Heart right ventricle (tissue), 16 donors: ENCODE data around the gene ATP11A. TPM values are rescaled to one million over a fixed set of nuclear protein-coding genes. Genes with fewer than 3 reads are reported as not detected.
A peak's percentile ranks its signal among the peaks of the same experiment; 100 is the strongest.

Experiments
- ATAC-seq, 8 donors: fragments of 200-7000 bp; cut with Tn5 transposase; one replicate each; pipeline ENCODE4 v1.9.1; 2020; ENCODE audit warnings: mild to moderate bottlenecking in 8 of 8, moderate library complexity in 8 of 8, moderate number of reproducible peaks in 1 of 8
- DNase-seq, 2 donors: peaks; one replicate each; pipeline ENCODE4 v3.0.0-alpha.2; 2020
- H3K27ac ChIP-seq, 10 donors: fragments of 200-600 bp; sonication (generic) in 2 of 10; one replicate each; pipeline versions ENCODE4 v1.5.0 to v1.8.0; 2020 to 2022; ENCODE audit warnings: mild to moderate bottlenecking in 3 of 10
- H3K27me3 ChIP-seq, 7 donors: fragments of 200-600 bp; one replicate each; pipeline ENCODE4 v1.8.0; 2021 to 2022; ENCODE audit warnings: mild to moderate bottlenecking in 2 of 7
- H3K36me3 ChIP-seq, 9 donors: fragments of 200-600 bp; sonication (generic) in 1 of 9; one replicate each; pipeline versions ENCODE4 v1.5.0 to v1.8.0; 2020 to 2022; ENCODE audit warnings: mild to moderate bottlenecking in 2 of 9
- H3K4me1 ChIP-seq, 9 donors: fragments of 200-600 bp; sonication (generic) in 1 of 9; one replicate each; pipeline versions ENCODE4 v1.5.0 to v1.8.0; 2020 to 2022; ENCODE audit warnings: mild to moderate bottlenecking in 4 of 9
- H3K4me3 ChIP-seq, 10 donors: fragments of 200-600 bp; sonication (generic) in 2 of 10; one replicate each; pipeline versions ENCODE4 v1.5.0 to v1.8.0; 2020 to 2022; ENCODE audit warnings: mild to moderate bottlenecking in 7 of 10, moderate library complexity in 2 of 10
- H3K9me3 ChIP-seq, 11 donors: fragments of 200-600 bp in 10 of 11; sonication (generic) in 2 of 11; one replicate each; pipeline versions ENCODE4 v1.5.0 to v1.8.0; 2013 to 2022; ENCODE audit warnings: mild to moderate bottlenecking in 2 of 11, control low read depth in 1 of 11, moderate library complexity in 1 of 11
- CTCF ChIP-seq, 9 donors: fragments of 200-600 bp; sonication (generic) in 2 of 9; IDR thresholded peaks; one replicate each; pipeline versions ENCODE4 v1.5.0 to v1.8.0; 2021 to 2022; ENCODE audit warnings: antibody characterized with exemption in 9 of 9, mild to moderate bottlenecking in 5 of 9, moderate library complexity in 1 of 9
- WGBS, 2 donors: extraction: QIAGEN DNeasy Blood & Tissue Kit; methylation state at CpG; one replicate each; pipeline ENCODE4 v1.1.7; 2013; ENCODE audit warnings: inconsistent platforms in 1 of 2; 5-methylcytosine and 5-hydroxymethylcytosine counted together
- intact Hi-C, 10 donors: fragments of 100-400 bp; cut with DNase I; formaldehyde crosslinking; loops; one replicate each; pipeline versions ENCODE4 v1.11.1 to v1.14.2; 2022
- polyA plus RNA-seq, 2 donors: library from polyadenylated mRNA; stranded (reverse); fragments of 200-250 nt; gene quantifications; one replicate each; pipeline ENCODE4 v1.2.3, GENCODE V29; 2013
- total RNA-seq, 10 donors: library from RNA; stranded (reverse); fragmentation: NEBNext Ultra II Directional in 3 of 10; extraction: Animal tissue kit (Norgen Biotek cat#: 25700) in 3 of 10; gene quantifications; one replicate each; pipeline versions ENCODE4 v1.2.1 to v1.2.4, GENCODE V29; 2021 to 2023
- donor health status: Arrhythmogenic right ventricular cardiomyopathy.
- donor health status: ischemic (EF 13 %, LVEDD 7.1; RV severe dilation, severe dysfunction).
- donor health status: healthy with polysubstance abuse.
- donor health status: DM: no; HTN: yes; CAD: no.
- donor health status: DM: no; HTN: no; CAD: no.
- donor health status: ischemic (EF 25% LVEDD 6.9; RV normal size, moderate dysfunction).
- donor health status: ischemic (EF 25% LVEDD 5.7; RV mildly dilated, moderate dysfunction).
- donor health status: healthy.
- donor health status: DM: yes; HTN: yes; CAD: no.
- donor health status: Ischemic cardiomyopathy.
- donor health status: ischemic (EF 35%, LVEDD 5.7; RV mildly dilated, moderate dysfunction).
- donor health status: nonischemic (EF 11% LVEDD 7.7; RV severe dilation, severe dysfunction).
- donor health status: DM: yes; HTN: yes; CAD: no.
- donor health status: PGD.
- donor health status: ischemic (EF 29% LVEDD 5.4; RV normal size, mild dysfunction).
- donor health status: nonischemic (EF 23%, LVEDD 6.1; RV moderate dilation, normal function).

ATP11A gene
- total and polyA plus RNA-seq, 12 donors: 20.0 to 164 (median 107) TPM

DNA sequence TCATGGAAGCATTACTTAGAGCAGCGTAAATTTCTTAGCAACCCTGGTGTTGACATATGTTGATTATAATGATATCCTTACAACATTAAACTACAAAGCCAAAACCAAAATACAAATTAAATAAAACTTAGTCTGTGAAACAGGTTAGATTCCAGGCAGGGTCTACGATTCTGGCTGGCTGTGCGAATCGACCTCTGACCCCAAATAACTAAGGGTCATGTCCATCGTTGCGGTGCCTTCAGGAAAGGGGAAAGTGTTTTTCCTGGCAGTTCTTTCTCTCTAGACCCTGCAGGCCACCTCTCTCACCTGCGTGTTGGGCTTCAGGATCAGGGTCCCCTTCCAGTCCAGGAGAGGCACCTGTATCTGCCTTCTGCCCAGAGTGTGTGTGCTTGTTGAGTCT lies 66.2 kb downstream of the ATP11A start:
- Histone ChIP-seq H3K4me3 (no peak overlapping the region), H3K27ac (peak overlapping the region in 2 of 10 donors; percentile 17 to 36), H3K36me3 (no peaks in the 10 kb centered on the region), H3K27me3 (no peaks in the 10 kb centered on the region), H3K4me1 (peaks cover 0 to 27% (median 15%) of the 10 kb centered on the region in 9 donors), H3K9me3 (peaks cover 0 to 5% (median 0%) of the 10 kb centered on the region in 11 donors)
- ATAC-seq (no peak), DNase-seq (no peak)
- TF ChIP-seq CTCF (IDR thresholded peaks at IDR 0.05): no peak
- 91% methylated on average over 7 of the region's 7 CpGs for WGBS, 2 donors
- intact Hi-C loops: no loop called here

- no peaks in the 10 kb centered on the region for H3K36me3 ChIP-seq
- peak overlapping the region in 2 of 10 donors; percentile 17 to 36 for H3K27ac ChIP-seq
- 88 to 92% methylated on average over 20 of the region's 20 CpGs for WGBS, 2 donors
- H3K4me1 ChIP-seq: peaks cover 0 to 27% (median 20%) of the 10 kb centered on the region in 9 donors
- intact Hi-C loops: no loop called here
- no peak overlapping the region for H3K4me3 ChIP-seq
- H3K27me3 ChIP-seq: no peaks in the 10 kb centered on the region
- TF ChIP-seq CTCF (IDR thresholded peaks at IDR 0.05): no peak
- peaks cover 0 to 5% (median 0%) of the 10 kb centered on the region in 11 donors for H3K9me3 ChIP-seq
- DNase-seq: no peak
- no peak for ATAC-seq
Observed at GRCh38 chr13:112756511-112756966, 66.7 kb downstream of the ATP11A start.

- no peak overlapping the region for H3K4me3 ChIP-seq
- H3K9me3 ChIP-seq: peaks cover 0 to 5% (median 0%) of the 10 kb centered on the region in 11 donors
- ATAC-seq (no peak), DNase-seq (no peak)
- intact Hi-C loops: no loop called here
- TF ChIP-seq CTCF (IDR thresholded peaks at IDR 0.05): no peak
- no peaks in the 10 kb centered on the region for H3K27me3 ChIP-seq
- H3K36me3 ChIP-seq: no peaks in the 10 kb centered on the region
- H3K27ac ChIP-seq: no peak overlapping the region
- WGBS, 2 donors: 73 to 74% methylated on average over 16 of the region's 16 CpGs
- H3K4me1 ChIP-seq: peaks cover 0 to 32% (median 25%) of the 10 kb centered on the region in 9 donors
Observed at GRCh38 chr13:112756967-112757758, 67.3 kb downstream of the ATP11A start.

GRCh38 chr13:112757759-112758086 lies 67.9 kb downstream of the ATP11A start:
- H3K4me3 ChIP-seq: no peak overlapping the region
- intact Hi-C loops: no loop called here
- H3K4me1 ChIP-seq: peaks cover 0 to 32% (median 25%) of the 10 kb centered on the region in 9 donors
- DNase-seq (no peak), ATAC-seq (peak in 1 of 8 donors; percentile 36)
- WGBS, 2 donors: 84 to 87% methylated on average over 10 of the region's 10 CpGs
- H3K36me3 ChIP-seq: peaks cover 0 to 3% (median 0%) of the 10 kb centered on the region in 9 donors
- no peaks in the 10 kb centered on the region for H3K27me3 ChIP-seq
- no peak for TF ChIP-seq CTCF (IDR thresholded peaks at IDR 0.05)
- no peak overlapping the region for H3K27ac ChIP-seq
- H3K9me3 ChIP-seq: peaks cover 0 to 5% (median 0%) of the 10 kb centered on the region in 11 donors
